GM12892 (cell line): ENCODE results near the gene CTNND2.

Source experiments
- POLR2A ChIP-seq: IDR thresholded peaks from 2 replicates; pipeline ENCODE4 v1.6.1; 2011; ENCODE audit warnings: low read depth, low read length, control low read depth
- POLR2AphosphoS5 ChIP-seq: IDR thresholded peaks from 2 replicates; pipeline ENCODE4 v1.6.1; 2011; ENCODE audit warnings: low read depth, low read length, control low read depth

DNA sequence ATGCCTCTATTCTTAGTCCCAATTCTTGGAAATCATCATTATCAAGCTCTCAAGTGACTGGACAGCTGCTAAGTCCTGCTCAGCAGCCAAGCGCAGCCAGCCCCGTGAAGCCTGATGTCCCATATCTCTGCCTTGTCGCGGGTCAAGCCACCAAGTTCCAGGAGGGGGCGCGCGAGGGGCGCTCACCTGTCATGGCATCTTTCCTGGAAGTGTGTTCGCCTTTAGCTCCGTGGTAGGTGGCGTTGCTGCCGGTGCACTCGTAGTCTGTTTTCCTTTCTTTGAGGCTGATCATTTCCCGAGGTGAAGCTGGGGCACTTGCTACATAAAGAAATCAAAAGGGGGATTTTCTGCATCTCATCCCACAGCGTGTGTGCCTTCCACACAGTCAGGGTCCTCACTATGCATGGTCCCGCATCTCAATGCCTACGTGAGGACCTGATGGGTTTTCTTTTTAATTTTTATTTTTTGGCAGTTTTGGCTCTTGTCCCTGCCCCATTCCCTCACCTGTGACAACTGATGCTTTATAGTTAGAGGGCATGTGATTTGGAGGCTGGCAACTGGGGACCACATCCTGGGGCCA lies 916.2 kb downstream of the CTNND2 start:
- no peak for TF ChIP-seq POLR2A
- TF ChIP-seq POLR2AphosphoS5: no peak
